GM12874 (cell line): ENCODE results near the gene VPS13D.

Source experiments
- TF ChIP-seq, protein P1 (sequence below): IDR thresholded peaks from 2 replicates; pipeline ENCODE4 v1.5.1; 2011; ENCODE audit warnings: low read depth, mild to moderate bottlenecking, control low read depth, low read length, moderate library complexity; ENCODE audit not compliant: insufficient read depth

Gene VPS13D

DNA sequence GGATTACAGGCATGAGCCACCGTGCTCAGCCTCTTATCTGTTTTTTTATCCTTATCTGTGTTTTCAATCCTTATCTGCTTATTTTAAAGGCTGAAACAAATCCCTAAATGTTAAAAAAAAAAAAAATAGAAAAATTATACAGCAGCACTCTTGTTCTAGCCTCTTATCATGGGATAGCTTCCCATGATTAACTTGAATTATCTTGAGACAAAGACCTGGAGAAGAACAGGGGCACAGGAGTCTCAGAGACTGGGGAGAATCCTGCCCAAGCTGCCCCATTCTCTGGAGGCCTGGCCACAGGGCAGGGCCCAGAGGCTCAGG, 301.3 kb downstream of the VPS13D start:
- TF ChIP-seq, protein P1, sequence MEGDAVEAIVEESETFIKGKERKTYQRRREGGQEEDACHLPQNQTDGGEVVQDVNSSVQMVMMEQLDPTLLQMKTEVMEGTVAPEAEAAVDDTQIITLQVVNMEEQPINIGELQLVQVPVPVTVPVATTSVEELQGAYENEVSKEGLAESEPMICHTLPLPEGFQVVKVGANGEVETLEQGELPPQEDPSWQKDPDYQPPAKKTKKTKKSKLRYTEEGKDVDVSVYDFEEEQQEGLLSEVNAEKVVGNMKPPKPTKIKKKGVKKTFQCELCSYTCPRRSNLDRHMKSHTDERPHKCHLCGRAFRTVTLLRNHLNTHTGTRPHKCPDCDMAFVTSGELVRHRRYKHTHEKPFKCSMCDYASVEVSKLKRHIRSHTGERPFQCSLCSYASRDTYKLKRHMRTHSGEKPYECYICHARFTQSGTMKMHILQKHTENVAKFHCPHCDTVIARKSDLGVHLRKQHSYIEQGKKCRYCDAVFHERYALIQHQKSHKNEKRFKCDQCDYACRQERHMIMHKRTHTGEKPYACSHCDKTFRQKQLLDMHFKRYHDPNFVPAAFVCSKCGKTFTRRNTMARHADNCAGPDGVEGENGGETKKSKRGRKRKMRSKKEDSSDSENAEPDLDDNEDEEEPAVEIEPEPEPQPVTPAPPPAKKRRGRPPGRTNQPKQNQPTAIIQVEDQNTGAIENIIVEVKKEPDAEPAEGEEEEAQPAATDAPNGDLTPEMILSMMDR = no peak

DNA sequence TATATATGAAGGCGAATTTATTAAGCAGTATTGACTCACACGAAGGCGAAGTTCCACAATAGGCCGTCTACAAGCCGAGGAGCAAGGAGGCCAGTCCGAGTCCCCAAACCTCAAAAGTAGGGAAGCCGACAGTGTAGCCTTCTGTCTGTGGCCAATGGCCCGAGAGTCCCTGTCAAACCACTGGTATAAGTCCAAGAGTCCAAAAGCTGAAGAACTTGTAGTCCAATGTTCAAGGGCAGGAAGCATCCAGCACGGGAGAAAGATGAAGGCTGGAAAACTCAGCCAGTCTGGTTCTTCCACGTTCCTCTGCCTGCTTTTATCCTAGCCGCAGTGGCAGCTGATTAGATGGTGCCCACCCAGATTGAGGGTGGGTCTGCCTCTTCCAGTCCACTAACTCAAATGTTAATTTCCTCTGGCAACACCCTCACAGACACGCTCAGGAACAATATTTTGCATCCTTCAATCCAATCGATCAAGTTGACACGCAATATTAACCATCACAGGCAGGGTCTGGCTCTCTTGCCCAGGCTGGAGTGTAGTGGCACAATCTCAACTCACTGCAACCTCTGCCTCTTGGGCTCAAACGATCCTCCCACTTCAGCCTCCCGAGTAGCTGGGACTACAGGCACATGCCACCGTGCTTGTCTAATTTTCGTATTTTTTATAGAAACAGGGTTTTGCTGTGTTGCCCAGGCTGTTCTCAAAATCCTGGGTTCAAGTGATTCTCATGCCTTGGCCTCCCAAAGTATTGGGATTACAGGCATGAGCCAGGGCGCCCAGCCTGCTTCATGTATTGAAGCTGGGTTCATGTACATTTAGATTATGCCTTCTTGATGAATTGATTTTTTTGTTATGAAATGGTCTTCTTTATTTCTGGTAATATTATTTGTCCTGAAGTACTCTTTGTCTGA, 302.8 kb downstream of the VPS13D start:
- TF ChIP-seq, protein P1 = no peak

DNA sequence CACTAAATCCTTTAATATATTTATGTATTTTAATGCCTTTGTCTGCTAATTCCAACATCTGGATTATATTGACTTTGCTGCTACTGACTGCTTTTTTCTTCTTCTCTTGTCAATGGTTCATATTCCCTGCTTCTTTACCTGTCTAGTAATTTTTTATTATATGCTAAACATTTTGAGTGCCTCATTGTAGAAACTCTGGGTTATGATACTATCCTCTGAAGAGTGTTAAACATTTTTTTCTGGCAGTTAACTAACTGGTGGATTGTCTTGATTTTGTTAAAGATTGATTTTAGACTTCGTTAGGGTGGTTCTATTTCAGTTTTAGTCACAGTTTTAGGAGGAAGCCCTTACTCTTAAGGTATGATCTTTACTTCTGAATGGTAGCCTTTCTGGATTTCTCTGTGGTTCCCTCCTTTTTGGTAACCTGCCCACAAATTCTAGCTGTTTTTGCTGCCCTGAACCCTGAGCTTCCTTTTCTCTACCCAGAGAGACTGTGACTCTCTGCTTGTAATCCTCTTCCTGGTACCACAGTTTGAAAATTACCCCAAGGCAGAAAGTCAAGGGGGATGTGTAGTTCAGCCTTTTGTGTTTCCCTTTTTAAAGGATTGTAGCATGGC, 306.3 kb downstream of the VPS13D start:
- TF ChIP-seq, protein P1 = no peak

DNA sequence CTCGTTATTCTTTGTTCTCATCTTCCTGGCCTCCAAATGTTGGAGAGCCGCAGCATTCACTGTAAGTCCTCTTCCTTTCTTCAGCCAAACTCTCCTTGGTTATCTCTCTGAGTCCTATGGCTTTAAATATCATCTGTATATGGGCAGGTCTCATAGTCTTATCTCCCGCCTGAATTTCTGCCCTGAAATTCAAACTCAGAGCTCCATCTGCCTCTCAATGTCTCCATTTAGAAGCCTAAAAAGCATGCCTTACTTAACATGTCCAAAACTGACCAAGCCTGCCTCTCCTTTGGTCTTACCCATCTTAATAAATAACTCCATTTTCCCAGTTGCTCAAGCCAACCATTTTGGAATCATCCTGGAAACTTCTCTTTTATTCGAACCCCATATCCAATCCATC, 307.5 kb downstream of the VPS13D start:
- TF ChIP-seq, protein P1 = no peak

DNA sequence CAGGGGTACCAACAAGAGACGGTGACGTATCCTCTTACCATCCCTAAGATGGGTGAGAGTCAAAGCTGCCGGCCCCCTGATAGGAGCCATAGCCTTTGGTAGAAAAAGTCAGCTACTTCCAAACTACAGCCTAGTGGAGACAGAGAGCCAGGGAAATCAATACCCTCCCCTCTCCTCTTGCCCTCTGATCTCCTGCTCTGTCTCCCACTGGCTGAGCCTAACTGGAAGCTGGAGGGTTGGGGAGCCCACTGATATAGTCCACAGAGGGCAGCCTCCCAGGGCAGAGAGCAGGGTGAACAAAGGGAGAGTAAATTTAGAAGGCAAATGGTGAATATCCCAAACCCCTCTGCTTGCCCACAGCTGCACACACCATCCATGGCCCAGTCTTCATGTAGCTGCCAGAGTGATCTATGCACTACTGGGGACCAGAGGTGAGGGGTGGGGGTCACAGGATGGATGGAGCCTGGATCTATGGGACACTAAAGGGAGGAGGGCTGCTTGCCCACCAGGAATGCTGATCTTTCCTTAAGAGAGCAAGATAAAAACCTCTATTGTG, 308.2 kb downstream of the VPS13D start:
- TF ChIP-seq, protein P1 = no peak

DNA sequence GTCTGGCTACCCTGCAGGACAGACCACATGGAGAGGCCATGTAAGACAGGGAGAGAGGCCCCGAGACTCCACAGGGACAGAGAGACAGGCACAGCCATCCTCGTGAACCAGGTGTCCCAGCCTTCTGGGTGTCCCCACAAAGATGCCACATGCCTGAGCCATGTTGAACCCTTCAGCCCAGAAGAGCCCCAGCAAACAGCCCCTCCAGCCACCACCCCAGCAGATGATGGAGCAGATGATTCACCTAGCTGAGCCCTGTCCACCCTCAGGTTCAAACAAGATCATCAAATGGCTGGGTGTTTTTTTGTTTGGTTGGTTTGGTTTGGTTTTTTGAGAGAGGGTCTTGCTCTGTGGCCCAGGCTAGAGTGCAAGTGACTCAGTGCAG, 309.5 kb downstream of the VPS13D start:
- TF ChIP-seq, protein P1 = no peak

DNA sequence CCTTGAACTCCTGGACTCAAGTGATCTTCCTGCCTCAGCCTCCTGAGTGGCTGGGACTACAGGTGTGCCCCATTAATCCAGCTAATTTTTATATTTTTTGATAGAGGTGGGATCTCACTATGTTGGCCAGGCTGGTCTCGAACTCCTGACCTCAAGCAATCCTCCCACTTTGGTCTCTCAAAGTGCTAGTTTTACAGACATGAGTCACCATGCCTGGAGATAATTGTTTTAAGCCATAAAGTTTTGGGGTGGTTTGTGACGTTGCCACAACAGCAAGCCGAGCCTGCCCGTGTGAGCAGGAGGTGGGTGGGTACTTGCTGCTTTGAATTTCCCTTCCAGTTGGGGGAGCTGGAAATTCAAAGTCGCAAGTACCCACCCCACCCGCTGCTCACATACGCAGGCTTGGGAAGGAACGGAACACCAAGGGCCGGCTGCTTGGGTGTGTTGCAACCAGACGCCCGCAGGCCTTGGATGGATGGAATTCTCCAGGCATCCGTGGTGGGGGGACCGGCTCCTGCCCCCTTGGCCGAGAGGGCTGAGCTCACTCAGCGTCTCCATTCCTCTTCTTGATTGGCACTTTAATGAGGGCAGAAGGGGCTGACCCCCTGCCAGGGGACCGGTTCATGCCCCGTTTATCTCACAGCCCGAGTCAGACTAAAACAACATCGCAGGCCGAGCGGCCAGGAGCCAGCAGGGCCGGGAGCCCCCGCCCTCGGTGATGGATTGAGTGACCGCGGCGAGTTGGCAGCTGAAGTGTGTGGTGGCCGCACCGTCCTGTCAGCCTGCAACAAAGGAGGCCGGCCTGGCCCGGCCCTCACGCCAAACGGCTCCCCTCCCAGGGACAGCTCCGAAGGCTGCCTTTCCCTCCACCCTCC, 310.1 kb downstream of the VPS13D start:
- TF ChIP-seq, protein P1 = no peak
